Subcutaneous adipose tissue (tissue), 4 donors: ENCODE measurements around the gene CFAP54. TPM values are rescaled to one million over a fixed set of nuclear protein-coding genes. Genes with fewer than 3 reads are reported as not detected.

Source experiments
- total RNA-seq, 4 donors: library from RNA; depleted of rRNA; stranded (reverse); fragments of >200 nt; gene quantifications; one replicate each; pipeline ENCODE4 v1.1.0, GENCODE V29; 2016
- TF ChIP-seq, protein P1 (sequence below): fragments of 450-650 bp; IDR thresholded peaks from one replicate; pipeline ENCODE4 v1.5.1; 2016; ENCODE audit warnings: low read depth, mild to moderate bottlenecking, control low read depth, antibody characterized with exemption, moderate library complexity

Gene CFAP54
- total RNA-seq, 4 donors from 2014 or later, result 0.33 to 1.7 (median 0.89) TPM

DNA sequence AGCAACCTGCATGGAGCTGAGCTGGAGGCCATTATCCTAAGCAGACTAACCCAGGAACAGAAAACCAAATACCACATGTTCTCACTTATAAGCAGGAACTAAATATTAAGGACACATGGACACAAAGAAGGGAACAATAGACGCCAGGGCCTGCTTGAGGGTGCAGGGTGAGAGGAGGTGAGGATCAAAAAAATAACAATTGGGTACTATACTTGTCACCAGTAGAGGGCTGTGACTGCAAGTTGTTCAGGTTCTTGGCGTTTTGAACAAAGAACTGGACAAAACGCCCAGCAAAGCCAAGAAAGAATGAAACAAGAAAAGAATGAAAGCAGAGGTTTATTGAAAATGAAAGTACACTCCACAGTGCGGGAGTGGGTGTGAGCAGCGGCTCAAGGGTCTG is 209.1 kb downstream of the CFAP54 start:
- TF ChIP-seq, protein P1, sequence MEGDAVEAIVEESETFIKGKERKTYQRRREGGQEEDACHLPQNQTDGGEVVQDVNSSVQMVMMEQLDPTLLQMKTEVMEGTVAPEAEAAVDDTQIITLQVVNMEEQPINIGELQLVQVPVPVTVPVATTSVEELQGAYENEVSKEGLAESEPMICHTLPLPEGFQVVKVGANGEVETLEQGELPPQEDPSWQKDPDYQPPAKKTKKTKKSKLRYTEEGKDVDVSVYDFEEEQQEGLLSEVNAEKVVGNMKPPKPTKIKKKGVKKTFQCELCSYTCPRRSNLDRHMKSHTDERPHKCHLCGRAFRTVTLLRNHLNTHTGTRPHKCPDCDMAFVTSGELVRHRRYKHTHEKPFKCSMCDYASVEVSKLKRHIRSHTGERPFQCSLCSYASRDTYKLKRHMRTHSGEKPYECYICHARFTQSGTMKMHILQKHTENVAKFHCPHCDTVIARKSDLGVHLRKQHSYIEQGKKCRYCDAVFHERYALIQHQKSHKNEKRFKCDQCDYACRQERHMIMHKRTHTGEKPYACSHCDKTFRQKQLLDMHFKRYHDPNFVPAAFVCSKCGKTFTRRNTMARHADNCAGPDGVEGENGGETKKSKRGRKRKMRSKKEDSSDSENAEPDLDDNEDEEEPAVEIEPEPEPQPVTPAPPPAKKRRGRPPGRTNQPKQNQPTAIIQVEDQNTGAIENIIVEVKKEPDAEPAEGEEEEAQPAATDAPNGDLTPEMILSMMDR, result no peak

DNA sequence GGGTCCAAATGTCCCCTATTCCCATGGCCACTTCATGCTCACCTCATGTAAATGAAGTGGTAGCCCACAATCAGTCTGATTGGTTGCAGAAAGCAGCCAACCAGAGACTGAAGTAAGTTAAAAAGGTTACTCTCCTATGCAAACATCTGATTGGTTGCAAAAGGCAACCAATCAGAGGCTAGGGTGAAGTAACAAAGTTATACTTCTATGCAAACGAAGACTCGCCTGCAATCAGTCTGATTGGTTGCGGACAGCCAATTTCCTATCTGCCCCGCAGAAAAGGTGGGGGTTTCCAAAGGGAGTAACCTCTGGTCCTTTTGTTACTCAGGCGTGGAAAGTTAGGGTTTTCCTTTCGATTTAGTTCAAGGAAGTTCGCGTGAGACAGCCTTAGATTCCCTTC is 209.6 kb downstream of the CFAP54 start:
- TF ChIP-seq, protein P1, result no peak

DNA sequence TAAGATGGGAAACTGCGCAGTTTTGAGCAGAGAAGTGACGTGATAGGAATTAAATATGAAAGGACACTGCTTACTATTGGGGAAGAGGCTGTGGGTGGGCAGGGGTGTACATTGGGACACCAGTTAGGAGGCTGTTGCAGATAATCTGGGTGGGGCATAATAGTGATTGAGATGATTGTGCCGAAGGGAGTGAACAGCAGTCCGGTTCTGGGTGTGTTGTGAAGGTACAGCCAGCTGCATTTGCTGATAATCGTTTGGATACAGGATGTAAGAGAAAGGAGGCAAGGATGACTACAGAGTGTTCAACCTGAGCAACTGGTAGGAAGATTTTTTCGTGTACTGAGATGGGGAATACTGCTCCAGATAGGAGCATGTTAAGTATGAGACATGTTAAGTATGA is 212.5 kb downstream of the CFAP54 start:
- TF ChIP-seq, protein P1, result no peak

DNA sequence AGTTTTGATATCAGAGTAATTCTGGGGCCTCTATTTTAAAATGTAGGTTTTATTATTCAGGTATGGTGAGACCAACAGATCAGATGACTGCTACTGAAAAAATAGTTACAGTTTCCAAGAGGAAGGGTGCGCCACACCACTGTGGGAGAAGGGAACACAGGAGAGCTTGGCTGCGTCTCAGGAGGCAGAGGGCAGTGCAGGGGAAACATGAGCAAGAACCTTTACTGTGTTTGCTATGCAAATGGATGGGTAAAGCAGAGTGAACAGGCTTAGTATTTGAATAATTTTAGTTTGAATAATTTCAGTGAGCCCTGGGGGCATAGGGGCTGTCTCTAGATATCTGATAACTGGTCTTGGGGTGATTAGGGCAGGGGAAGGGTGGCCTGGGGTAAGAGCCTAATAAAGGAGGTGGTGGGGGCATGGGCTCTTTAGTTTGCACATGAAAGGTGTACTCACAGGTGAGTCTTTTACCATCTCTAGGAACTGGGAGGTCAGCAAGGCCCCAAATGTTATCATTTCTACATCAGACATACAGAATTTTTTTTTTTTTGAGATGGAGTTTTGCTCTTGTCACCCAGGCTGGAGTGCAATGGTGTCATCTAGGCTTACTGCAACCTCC is 220.9 kb downstream of the CFAP54 start:
- TF ChIP-seq, protein P1, result no peak

DNA sequence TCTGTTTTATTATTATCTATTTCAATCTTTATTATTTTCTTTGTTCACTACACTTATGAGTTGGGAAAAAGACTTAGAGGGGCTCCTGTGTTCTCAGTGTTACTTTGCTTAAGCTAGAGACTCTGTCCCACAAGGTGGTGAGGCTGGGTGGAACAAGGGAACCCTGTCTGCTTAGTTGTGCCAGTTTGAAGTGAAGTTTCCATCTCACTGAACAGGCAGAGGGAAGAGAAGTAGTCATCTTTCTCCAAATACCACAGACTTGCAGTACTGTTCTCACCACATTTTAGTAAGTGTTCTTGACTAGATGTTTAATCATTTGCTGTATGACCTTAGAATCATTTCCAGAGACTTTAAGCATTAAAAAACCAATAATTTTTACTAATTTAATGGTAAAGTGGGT is 222.0 kb downstream of the CFAP54 start:
- TF ChIP-seq, protein P1, result no peak

DNA sequence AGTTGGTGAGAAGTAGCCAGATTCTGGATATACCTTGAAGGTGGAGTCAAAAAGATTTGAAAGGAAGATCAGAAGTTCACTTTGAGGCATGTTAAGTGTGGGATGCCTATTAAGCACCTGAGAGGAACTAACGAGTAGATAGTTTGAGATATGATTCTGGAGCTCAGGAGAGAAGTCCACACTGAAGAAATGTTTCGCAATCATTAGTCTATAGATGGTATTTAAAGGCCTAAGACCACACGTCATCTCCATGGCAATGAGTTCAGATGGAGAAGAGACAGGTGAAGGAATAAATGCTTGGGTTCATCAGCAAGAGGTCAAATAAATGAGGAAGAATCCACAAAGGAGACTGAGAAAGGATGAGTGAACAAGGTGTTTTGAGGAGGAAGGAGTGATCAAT is 224.8 kb downstream of the CFAP54 start:
- TF ChIP-seq, protein P1, result no peak

DNA sequence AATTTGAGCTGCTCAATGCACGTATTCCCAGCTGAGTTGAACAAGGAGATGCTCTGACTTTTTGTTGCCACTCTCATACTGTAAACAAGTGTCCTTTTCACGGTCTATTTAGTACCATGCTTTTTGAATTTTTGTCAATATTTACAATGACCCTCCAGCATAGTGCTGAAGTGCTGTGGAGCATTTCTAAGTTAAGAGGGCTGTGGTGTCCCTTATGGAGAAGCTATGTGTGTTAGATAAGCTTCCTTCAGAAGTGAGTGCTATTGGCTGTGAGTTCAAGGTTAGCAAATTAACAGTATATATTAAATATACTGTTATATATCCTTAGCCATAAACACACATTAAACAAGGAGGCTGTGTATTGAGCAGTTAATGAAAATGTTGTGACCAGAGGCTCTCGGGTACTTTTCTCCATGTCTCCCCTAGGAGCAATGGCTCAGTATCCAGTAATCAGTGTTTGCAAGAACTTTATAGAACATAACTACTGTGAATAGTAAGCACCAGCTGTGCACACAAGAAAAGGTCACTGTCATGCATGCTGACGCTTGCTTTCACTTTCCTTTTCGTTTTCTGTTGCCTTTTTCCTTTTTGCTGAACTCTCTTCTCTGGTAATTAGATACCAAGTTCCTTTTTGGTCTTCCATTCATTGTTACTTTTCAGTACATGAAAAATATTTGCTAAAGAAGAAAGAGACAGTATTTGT is 230.4 kb downstream of the CFAP54 start:
- TF ChIP-seq, protein P1, result no peak
